Gastrocnemius medialis (tissue), 4 donors: ENCODE results near the gene SRRM2.

ENCODE experiments used
- CTCF ChIP-seq, 5 experiments: fragments of 450-650 bp in 3 of 5; fragments of 200-600 bp in 2 of 5; sonication (generic) in 2 of 5; IDR thresholded peaks in 4 of 5; conservative IDR thresholded peaks in 1 of 5; 1 replicate in 4 of 5; 2 replicates in 1 of 5; pipeline ENCODE4 v1.5.1; 2016 to 2019; ENCODE audit warnings: antibody characterized with exemption in 5 of 5, mild to moderate bottlenecking in 3 of 5, moderate library complexity in 3 of 5
- POLR2A ChIP-seq, 2 donors: fragments of 450-650 bp; IDR thresholded peaks; one replicate each; pipeline ENCODE4 v1.6.1; 2017; ENCODE audit warnings: antibody characterized with exemption in 2 of 2, mild to moderate bottlenecking in 2 of 2, moderate library complexity in 2 of 2

- peak; percentile 37 to 99 (median 62) for TF ChIP-seq CTCF (IDR thresholded peaks at IDR 0.05 in 4 of 5, conservative IDR thresholded peaks at IDR 0.05 in 1 of 5)
- TF ChIP-seq POLR2A (IDR thresholded peaks at IDR 0.05): no peak
Measured at GRCh38 chr16:2720719-2721633, 31.5 kb upstream of the SRRM2 start.
